IMR-90 (cell line): Measurements from ENCODE around the gene MALRD1. TPM values are rescaled to one million over a fixed set of nuclear protein-coding genes. Genes with fewer than 3 reads are reported as not detected.

Source experiments
- ATAC-seq: fragments of 200-7000 bp; cut with Tn5 transposase; 2 replicates; pipeline ENCODE4 v1.9.1; 2020; ENCODE audit warnings: low read depth, mild to moderate bottlenecking, moderate library complexity
- BruUV-seq: library from RNA; stranded (reverse); fragments of 400-500 nt; replicated peaks from 2 replicates; lab custom pipeline; 2021; lab: Mats Ljungman, UMichigan
- CTCF ChIA-PET: fragments of 300-600 bp; formaldehyde crosslinking; extraction: SDS; loops from one replicate; lab custom pipeline; 2021; ENCODE audit warnings: antibody characterized with exemption; lab: Yijun Ruan, JAX
- POLR2A ChIA-PET: fragments of 300-600 bp; sonication (Branson Sonifier 250); formaldehyde crosslinking; loops from one replicate; lab custom pipeline; 2022; ENCODE audit warnings: antibody characterized with exemption; ENCODE audit not compliant: unreplicated experiment; lab: Charles Lee
- DNase-seq: peaks from one replicate; pipeline ENCODE4 v3.0.0; 2013
- H2AFZ ChIP-seq: replicated peaks from 2 replicates; pipeline ENCODE3; 2013; ENCODE audit warnings: low read length, mild to moderate bottlenecking; ENCODE audit not compliant: poor library complexity
- H2AK5ac ChIP-seq: 2 replicates; pipeline ENCODE4 v1.6.1; 2013; ENCODE audit warnings: low read depth, low read length, inconsistent platforms
- H2AK9ac ChIP-seq: replicated peaks from 2 replicates; pipeline ENCODE3; 2013; ENCODE audit warnings: mild to moderate bottlenecking, low read depth, low read length, moderate library complexity; ENCODE audit not compliant: poor library complexity
- H2BK120ac ChIP-seq: 2 replicates; pipeline ENCODE4 v1.6.1; 2013; ENCODE audit warnings: low read depth, low read length, inconsistent platforms
- H2BK15ac ChIP-seq: 3 replicates; pipeline ENCODE4 v1.6.1; 2013; ENCODE audit warnings: low read depth, low read length, inconsistent platforms
- H2BK20ac ChIP-seq: 2 replicates; pipeline ENCODE4 v1.6.1; 2013; ENCODE audit warnings: low read depth, mild to moderate bottlenecking, inconsistent platforms, low read length, moderate library complexity
- H2BK5ac ChIP-seq: 2 replicates; pipeline ENCODE4 v1.6.1; 2013; ENCODE audit warnings: mild to moderate bottlenecking, low read depth, low read length, inconsistent platforms; ENCODE audit not compliant: poor library complexity, severe bottlenecking
- H3K14ac ChIP-seq: replicated peaks from 2 replicates; pipeline ENCODE4 v1.6.1; 2013; ENCODE audit warnings: low read depth, low read length, inconsistent platforms
- H3K18ac ChIP-seq: 2 replicates; pipeline ENCODE4 v1.6.1; 2013; ENCODE audit warnings: low read depth, low read length, control low read depth
- H3K23ac ChIP-seq: 2 replicates; pipeline ENCODE4 v1.6.1; 2013; ENCODE audit warnings: low read depth, low read length, inconsistent platforms
- H3K27ac ChIP-seq: 2 replicates; pipeline ENCODE4 v1.5.1; 2013; ENCODE audit warnings: mild to moderate bottlenecking, control low read depth, low read length; ENCODE audit not compliant: insufficient read depth
- H3K27me3 ChIP-seq: 2 replicates; pipeline ENCODE4 v1.6.1; 2013; ENCODE audit warnings: low read length; ENCODE audit not compliant: control insufficient read depth, insufficient read depth
- H3K36me3 ChIP-seq: 2 replicates; pipeline ENCODE4 v1.6.1; 2013; ENCODE audit warnings: low read length, mixed read lengths; ENCODE audit not compliant: control insufficient read depth, insufficient read depth
- H3K4ac ChIP-seq: 2 replicates; pipeline ENCODE4 v1.6.1; 2013; ENCODE audit warnings: low read depth, low read length, inconsistent platforms
- H3K4me1 ChIP-seq: 2 replicates; pipeline ENCODE4 v1.6.1; 2013; ENCODE audit warnings: low read length, mixed read lengths; ENCODE audit not compliant: control insufficient read depth, insufficient read depth
- H3K4me2 ChIP-seq: 2 replicates; pipeline ENCODE4 v1.6.1; 2013; ENCODE audit warnings: low read depth, mild to moderate bottlenecking, control low read depth, low read length, moderate library complexity
- H3K4me3 ChIP-seq: 2 replicates; pipeline ENCODE4 v1.5.1; 2013; ENCODE audit warnings: low read depth, mild to moderate bottlenecking, control low read depth, low read length, moderate library complexity; ENCODE audit not compliant: insufficient read depth
- H3K56ac ChIP-seq: 2 replicates; pipeline ENCODE4 v1.6.1; 2013; ENCODE audit warnings: low read length, inconsistent platforms; ENCODE audit not compliant: insufficient read depth; ENCODE audit errors: extremely low read depth
- H3K79me1 ChIP-seq, 2 experiments: 2 replicates each; pipeline ENCODE4 v1.6.1; 2013; ENCODE audit warnings: low read length in 2 of 2, inconsistent platforms in 1 of 2, low read depth in 1 of 2
- H3K9ac ChIP-seq: 2 replicates; pipeline ENCODE4 v1.6.1; 2013; ENCODE audit warnings: low read depth, low read length, control low read depth
- H3K9me1 ChIP-seq: 2 replicates; pipeline ENCODE4 v1.6.1; 2013; ENCODE audit warnings: low read length, inconsistent platforms; ENCODE audit not compliant: insufficient read depth
- H3K9me3 ChIP-seq: 2 replicates; pipeline ENCODE4 v1.6.1; 2013; ENCODE audit warnings: low read length; ENCODE audit not compliant: control insufficient read depth, insufficient read depth
- H4K20me1 ChIP-seq: 2 replicates; pipeline ENCODE4 v1.6.1; 2013; ENCODE audit warnings: low read length, inconsistent platforms; ENCODE audit not compliant: insufficient read depth
- H4K5ac ChIP-seq: 2 replicates; pipeline ENCODE4 v1.6.1; 2013; ENCODE audit warnings: mild to moderate bottlenecking, low read depth, low read length, control low read depth
- H4K8ac ChIP-seq, 2 experiments: 2 replicates each; pipeline ENCODE4 v1.6.1; 2013; ENCODE audit warnings: low read depth in 2 of 2, low read length in 2 of 2, control low read depth in 1 of 2, inconsistent platforms in 1 of 2
- H4K91ac ChIP-seq: 2 replicates; pipeline ENCODE4 v1.6.1; 2013; ENCODE audit warnings: low read depth, low read length, inconsistent platforms; ENCODE audit not compliant: insufficient read depth
- MAFK ChIP-seq: IDR thresholded peaks from 2 replicates; pipeline ENCODE4 v1.6.1; 2012; ENCODE audit warnings: low read depth, low read length, improper control_type of control experiment
- RCOR1 ChIP-seq: IDR thresholded peaks from 2 replicates; pipeline ENCODE4 v1.6.1; 2012; ENCODE audit warnings: mild to moderate bottlenecking, low read length, improper control_type of control experiment; ENCODE audit not compliant: insufficient replicate concordance
- WGBS, 2 experiments: methylation state at CpG; one replicate each; pipeline versions ENCODE4 v1.1.5 to v1.1.7; 2013; ENCODE audit warnings: missing lambda C conversion rate in 2 of 2; ENCODE audit not compliant: insufficient read length in 1 of 2; ENCODE audit errors: extremely low coverage in 2 of 2; 5-methylcytosine and 5-hydroxymethylcytosine counted together
- dilution Hi-C: fragments of 300-500 bp; cut with HindIII; formaldehyde crosslinking; loops from one replicate; pipeline ENCODE4 v1.14.3; 2018; ENCODE audit warnings: low sequenced_read_pairs; ENCODE audit not compliant: unreplicated experiment
- in situ Hi-C: fragments of 300-500 bp; cut with MboI; formaldehyde crosslinking; loops from 3 replicates; pipeline ENCODE4 v1.14.3; 2019; ENCODE audit warnings: low sequenced_read_pairs, inconsistent platforms, mixed read lengths
- intact Hi-C: fragments of 100-400 bp; cut with micrococcal nuclease; formaldehyde crosslinking; loops from 2 replicates; pipeline ENCODE4 v1.10.0; 2022
- polyA plus RNA-seq, 3 experiments: library from polyadenylated mRNA; depleted of rRNA; stranded (reverse); fragments of >200 nt; gene quantifications; 2 replicates each; pipeline ENCODE4 v1.2.3, GENCODE V29; 2012; ENCODE audit warnings: low replicate concordance in 1 of 3
- total RNA-seq: library from RNA; depleted of rRNA; stranded (reverse); fragments of >200 nt; gene quantifications from 2 replicates; pipeline ENCODE4 v1.2.3, GENCODE V29; 2012

MALRD1 gene
- total and polyA plus RNA-seq, 2 of the 4 experiments (the other 2 are of a cell fraction): 0.34 to 1.1 TPM

DNA sequence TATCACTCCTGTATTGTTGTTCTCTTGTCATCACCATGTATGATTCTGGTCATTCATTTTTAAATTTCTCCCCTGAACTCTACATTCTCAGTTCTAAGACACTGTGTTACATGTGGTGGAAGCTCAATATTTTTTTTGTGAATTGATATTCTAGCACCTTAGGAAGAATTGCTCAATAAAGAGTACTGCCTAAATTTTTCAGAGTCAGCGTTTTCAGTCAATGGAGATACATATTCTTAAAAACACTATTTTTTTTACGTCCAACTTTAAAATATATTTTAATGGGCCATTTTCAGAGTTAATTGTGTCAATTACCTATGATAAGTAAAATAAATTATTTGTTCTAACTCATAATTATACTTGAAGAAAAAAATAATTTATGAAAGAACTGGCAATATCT lies 557.2 kb downstream of the MALRD1 start:
- POLR2A ChIA-PET: interaction anchor here (0.6 kb wide), 1 partner anchor 8 kb away, joined by 3 read pairs; no protein-coding TSS in a partner anchor
- TF ChIP-seq RCOR1 (no peak), MAFK (peak; percentile 86)
- H2AFZ ChIP-seq: no peak overlapping the region
- H3K56ac ChIP-seq: no peak overlapping the region
- no peak overlapping the region for H3K27ac ChIP-seq
- DNase-seq (no peak), ATAC-seq (no peak)
- no TSS peak for BruUV-seq
- H3K36me3 ChIP-seq: no peaks in the 10 kb centered on the region
- no peak overlapping the region for H3K9ac ChIP-seq
- no peak overlapping the region for H2BK5ac ChIP-seq
- intact Hi-C loops (loop anchor here (10.0 kb wide), 1 partner anchor 911 kb away; no protein-coding TSS in a partner anchor), in situ Hi-C loops (no loop called here), dilution Hi-C loops (no loop called here)
- H3K4me2 ChIP-seq: no peak overlapping the region
- H3K4me3 ChIP-seq: no peak overlapping the region
- no peak overlapping the region for H3K14ac ChIP-seq
- no peaks in the 10 kb centered on the region for H3K9me1 ChIP-seq
- H3K18ac ChIP-seq: no peak overlapping the region
- no peak overlapping the region for H2BK20ac ChIP-seq
- no peak overlapping the region for H2BK15ac ChIP-seq
- H3K9me3 ChIP-seq: no peaks in the 10 kb centered on the region
- H4K8ac ChIP-seq: no peak overlapping the region
- WGBS, 2 experiments: no CpG with 5 or more reads among the region's 2 CpGs
- no peak overlapping the region for H4K5ac ChIP-seq
- H2AK5ac ChIP-seq: no peak overlapping the region
- no peak overlapping the region for H2BK120ac ChIP-seq
- no peak overlapping the region for H4K91ac ChIP-seq
- H3K4me1 ChIP-seq: no peaks in the 10 kb centered on the region
- no peaks in the 10 kb centered on the region for H4K20me1 ChIP-seq
- CTCF ChIA-PET: no interaction called here
- H3K27me3 ChIP-seq: no peaks in the 10 kb centered on the region
- no peak overlapping the region for H3K4ac ChIP-seq
- H2AK9ac ChIP-seq: no peak overlapping the region
- H3K79me1 ChIP-seq: no peaks in the 10 kb centered on the region
- H3K23ac ChIP-seq: no peak overlapping the region
